ENCODE results near the gene GRM6.

Gene GRM6

DNA sequence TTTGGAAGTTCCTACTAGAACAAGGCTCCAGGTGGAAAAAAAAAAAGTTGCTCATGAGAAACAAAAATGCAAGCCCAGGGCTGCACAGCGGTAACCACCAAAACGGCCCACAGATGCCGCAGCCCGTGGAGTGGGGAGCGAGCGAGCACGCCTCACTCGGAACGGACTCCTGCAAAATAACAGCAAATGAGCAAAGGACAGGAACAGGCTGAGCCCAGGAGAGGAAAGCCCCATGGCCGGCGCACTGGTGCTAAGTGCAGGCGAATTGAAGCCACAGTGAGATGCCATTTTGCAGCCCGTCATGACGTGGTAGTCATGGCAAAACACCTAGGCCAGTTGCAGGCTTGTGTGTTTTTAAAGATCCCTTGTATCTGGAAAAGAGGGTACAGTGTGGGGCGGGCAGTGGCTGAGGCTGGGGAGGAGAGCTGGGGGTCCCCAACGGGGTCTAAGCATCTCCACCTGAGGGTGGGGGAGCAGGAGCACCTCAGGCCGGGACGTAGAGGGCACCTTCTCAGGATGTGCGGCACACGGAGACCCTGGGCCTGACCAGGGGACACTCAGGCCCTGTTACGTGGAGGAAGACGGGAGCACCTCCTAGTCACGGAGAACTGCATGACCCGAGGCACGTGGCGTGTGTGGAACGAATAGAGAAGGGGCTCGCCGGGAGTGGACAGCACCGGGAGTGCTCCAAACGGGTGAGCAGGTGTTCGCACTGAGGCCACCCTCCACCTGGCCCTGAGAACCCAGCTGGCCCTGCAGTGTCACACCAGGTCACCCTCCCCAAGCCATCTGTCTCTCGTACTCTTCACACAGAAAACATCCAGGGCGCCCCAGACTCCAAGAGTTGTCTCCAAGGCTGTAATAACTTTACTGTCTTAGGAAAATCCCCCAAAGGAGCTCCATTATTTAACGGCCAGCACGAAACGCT lies 10.7 kb downstream of the GRM6 start:
- no peak for DNase-seq (ENCODE audit: low read depth in 4 of 4, low spot score in 1 of 4)

DNA sequence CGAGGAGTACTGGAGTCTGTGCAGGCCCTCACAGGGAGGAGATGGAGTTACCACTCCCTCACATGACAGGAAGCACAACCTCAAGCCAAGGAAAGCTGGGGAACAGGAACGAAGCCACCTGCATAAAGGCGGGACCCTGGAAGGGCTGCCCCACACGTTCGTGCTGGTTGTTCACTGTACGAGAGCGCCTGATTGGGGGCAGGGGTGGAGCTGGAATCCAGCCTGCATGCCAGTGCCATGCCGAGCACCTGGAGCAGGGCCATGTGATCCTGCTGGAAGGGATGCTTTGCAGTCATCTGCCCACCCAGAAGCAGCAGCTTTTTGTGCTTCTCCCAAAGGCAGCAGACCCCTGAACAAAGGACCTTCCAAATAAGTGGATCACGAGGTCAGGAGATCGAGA lies 11.4 kb downstream of the GRM6 start:
- DNase-seq (ENCODE audit: low read depth in 4 of 4, low spot score in 1 of 4) = no peak

DNA sequence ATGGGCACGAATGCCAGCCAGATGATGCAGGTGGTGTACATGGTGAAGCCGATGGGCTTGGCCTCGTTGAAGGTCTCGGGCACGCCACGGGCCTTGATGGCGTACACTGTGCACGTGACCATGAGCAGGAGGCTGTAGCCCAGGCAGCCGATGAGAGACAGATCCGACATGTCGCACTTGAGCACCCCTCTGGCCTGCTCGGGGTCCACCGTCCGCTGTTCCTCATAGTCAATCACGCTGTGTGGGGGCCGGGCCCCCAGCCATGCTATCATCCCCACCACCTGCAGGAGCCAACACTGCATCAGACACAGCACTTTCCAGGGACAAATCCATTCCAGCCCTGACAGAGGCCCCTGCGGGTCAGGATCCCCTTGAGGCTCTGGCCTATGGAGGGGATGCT lies 12.2 kb downstream of the GRM6 start:
- no peak for DNase-seq (ENCODE audit: low read depth in 4 of 4, low spot score in 1 of 4)

DNA sequence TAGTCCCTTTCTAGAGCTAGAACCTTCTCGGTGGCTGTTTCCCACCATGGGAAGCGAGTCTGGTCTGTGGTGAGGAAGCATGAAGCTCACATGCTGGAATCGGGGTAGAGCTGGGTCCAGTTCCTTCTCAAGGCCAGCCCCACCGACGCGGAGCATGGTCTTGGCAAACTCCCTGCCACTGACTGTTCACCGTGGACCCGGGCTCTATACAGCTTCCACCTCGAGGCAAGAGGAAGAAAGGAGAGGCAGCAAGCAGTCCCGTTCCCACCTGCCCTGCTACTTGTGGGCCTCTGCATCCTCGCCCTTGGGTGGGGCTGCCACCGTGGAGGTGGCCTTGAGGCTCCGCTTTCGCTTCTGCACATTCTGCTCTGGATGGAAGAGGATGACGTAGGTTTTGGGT lies 13.7 kb downstream of the GRM6 start:
- DNase-seq (ENCODE audit: low read depth in 4 of 4, low spot score in 1 of 4) = no peak

DNA sequence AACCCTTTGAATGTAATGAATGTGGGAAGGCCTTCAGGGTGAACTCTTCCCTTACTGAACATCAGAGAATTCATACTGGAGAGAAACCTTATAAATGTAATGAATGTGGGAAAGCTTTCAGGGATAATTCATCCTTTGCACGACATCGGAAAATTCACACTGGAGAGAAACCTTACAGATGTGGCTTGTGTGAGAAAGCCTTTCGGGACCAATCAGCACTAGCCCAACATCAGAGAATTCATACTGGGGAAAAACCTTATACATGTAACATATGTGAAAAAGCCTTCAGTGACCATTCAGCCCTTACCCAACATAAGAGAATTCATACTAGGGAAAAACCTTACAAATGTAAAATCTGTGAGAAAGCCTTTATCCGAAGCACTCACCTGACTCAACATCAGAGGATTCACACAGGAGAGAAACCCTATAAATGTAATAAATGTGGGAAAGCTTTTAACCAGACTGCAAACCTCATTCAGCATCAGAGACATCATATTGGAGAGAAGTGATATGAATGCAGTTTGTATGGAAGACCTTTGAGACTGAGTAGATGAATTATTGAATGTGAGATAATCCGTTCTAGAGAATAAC lies 29.6 kb downstream of the GRM6 start:
- DNase-seq (ENCODE audit: low read depth in 4 of 4, low spot score in 1 of 4) = no peak

DNA sequence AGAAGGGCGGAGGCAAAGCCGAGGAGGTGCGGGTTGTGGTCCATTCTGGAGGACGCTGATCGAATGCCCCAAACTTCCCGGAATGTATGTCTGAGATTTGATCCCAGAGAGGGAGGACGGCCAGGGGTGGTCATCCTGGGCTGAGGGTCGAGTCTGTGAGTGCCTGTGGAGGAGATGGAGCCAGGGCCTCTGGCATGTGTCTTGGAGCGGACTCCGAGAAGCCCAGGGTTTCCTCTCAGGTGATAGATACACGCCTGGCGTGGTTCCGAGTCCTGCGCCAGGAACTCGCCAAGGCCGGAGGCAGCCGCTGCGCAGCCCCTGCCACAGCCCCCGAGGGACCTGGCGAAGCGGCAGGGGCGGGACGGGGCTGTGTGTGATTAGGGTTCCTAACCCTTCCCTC lies 53.8 kb downstream of the GRM6 start:
- no peak for DNase-seq (ENCODE audit: low read depth in 4 of 4, low spot score in 1 of 4)

DNA sequence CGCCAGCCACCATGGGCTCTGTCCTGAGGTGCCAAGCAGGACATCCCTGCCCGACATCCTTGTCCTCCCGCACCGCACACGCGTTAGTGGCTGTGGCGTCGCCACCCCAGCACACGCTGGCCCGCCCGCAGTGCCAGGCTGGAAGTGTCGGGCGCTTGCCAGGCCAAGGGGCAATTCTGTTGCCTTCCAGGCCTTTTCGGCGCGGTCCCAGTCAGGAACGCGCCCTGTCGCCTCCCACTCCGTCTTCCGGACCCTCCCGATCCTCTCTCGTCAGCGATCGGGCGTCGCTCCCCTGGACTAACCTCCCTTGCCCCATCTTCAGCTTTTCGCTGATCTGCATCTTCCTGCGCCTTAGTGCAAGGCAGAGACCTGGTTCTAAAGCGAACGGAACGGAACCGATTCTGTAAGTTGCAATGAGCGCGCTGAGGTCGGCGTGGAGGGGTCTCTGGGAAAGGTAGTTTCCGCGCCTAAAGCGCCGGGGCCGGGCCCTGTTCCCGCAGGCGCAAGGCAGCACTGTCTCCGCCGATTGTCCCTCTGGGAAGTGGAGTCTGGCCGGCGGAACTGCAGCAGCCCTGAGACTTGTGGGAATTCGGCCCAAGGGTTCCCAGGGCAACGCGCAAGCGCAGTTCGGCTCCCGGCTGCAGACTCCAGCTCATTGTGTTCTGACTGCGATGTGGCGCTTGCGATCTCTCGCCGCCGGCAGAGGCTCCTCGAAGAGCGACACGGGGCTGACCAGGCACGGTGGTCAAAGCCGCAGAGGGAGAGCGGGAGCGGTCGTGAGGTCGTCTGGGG lies 54.4 kb downstream of the GRM6 start, which contains the start of gene ZNF454:
ZNF454 (plus strand) TSS at position 630 of the 792 bp plus-strand sequence. CDS start 1,594 bp downstream, outside the sequence.
- no peak for DNase-seq (ENCODE audit: low read depth in 4 of 4, low spot score in 1 of 4)

DNA sequence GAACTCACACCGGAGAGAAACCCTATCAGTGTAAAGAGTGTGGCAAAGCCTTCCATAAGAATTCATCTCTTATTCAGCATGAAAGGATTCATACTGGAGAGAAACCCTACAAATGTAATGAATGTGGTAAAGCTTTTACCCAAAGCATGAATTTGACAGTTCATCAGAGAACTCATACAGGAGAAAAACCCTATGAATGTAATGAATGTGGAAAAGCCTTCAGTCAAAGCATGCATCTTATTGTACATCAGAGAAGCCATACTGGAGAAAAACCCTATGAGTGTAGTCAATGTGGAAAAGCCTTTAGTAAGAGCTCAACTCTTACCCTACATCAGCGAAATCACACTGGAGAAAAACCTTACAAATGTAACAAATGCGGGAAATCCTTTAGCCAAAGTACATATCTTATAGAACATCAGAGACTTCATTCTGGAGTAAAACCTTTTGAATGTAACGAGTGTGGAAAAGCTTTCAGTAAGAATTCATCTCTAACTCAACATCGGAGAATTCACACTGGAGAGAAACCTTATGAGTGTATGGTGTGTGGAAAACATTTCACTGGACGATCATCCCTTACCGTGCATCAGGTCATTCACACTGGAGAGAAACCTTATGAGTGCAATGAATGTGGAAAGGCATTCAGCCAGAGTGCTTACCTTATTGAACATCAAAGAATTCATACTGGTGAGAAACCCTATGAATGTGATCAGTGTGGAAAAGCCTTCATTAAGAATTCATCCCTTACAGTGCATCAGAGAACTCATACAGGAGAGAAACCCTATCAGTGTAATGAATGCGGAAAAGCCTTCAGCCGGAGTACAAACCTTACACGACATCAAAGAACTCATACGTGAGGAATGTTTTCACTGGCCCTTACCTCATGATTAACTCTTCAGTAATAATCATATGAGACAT lies 63.0 kb downstream of the GRM6 start:
- no peak for DNase-seq (ENCODE audit: low read depth in 4 of 4, low spot score in 1 of 4)
